NCI-H82 treated with DMSO at 0.1 percent for 48 hours (cell line): Measurements from ENCODE around the gene KSR1.
"Not testable (repeated sequence)": the region's sequence is repeated elsewhere in the genome, so short reads cannot be mapped to it uniquely, and the experiment has no call there.

ENCODE experiments used
- DNase-seq: peaks from one replicate; lab custom pipeline; 2025; ENCODE audit not compliant: unreplicated experiment; lab: John Stamatoyannopoulos, UW

KSR1 gene

GRCh38 chr17:27425991-27426390 is 30.3 kb upstream of the KSR1 start:
- no peak for DNase-seq

GRCh38 chr17:27426471-27426870 is 29.8 kb upstream of the KSR1 start:
- not testable (repeated sequence) for DNase-seq

- not testable (repeated sequence) for DNase-seq
Observed at GRCh38 chr17:27427166-27427862, 28.9 kb upstream of the KSR1 start.

DNA sequence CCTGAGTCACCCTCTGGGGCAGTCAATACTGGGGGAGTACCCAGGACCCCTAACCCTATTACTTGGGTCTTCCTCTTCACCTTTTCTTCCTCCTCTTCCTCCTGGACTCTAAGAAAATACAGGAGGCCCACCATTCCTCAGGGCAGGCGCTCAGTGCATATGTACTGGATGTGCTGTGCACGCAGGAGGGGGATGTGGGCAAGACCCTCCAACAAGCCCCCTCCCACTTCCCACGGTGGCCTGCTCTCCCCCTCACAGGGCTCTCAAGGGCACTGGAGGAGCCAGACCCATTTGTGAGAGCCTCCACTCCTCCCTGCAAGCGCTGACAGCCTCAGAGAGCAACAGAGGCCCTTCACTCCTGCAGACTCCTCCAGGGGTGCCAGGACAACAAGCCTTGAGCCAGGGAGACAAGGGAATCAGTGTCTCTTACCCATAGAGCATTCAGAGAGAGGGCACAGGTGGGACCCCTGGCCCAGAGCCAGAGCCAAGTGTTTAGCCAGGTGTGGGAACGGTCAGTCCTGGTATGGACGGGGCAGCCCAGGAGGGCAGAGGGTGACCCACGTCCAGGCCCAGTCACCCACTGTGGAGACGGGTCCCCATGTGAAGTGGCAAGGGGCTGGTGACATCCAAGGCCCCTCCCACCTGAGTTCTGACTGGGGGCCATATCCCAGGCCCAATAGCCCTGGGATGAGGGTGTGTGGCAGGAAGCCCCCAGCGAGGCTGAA is 27.3 kb upstream of the KSR1 start:
- no peak for DNase-seq

DNA sequence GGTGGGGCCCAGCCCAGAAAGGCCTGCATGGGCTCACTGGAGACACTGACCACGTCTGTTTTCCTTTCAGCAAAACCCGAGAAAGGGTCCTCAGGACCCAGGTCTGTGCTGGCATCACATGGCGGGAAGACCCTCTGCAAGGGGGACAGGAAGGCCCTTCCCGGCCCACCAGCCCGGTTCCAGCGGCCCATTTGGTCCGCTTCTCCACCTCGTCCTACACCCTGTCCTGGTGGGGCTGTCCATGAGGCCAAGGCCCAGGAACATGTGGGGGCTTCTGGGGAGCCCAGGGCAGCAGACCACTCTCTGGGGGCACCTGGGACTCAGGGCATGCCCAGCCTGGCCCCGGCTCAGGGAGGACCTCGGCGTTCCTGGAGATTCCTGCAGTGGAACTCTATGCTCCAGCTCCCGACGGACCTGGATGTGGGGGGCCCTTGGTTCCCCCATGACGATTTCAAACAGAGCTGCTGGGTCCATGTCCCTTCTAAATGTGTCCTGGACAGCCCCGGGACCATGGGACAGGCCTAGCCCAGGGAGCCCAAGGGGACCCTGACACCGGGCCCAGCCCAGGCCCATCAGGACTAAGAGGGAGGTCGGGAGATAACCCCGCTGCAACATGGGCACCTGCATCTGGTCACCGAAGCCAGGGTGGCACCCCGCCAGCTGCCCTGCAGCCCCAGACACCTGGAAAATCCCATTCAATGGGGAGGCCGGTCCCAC is 26.4 kb upstream of the KSR1 start:
- no peak for DNase-seq

GRCh38 chr17:27430383-27430840 is 25.8 kb upstream of the KSR1 start:
- DNase-seq = no peak

DNA sequence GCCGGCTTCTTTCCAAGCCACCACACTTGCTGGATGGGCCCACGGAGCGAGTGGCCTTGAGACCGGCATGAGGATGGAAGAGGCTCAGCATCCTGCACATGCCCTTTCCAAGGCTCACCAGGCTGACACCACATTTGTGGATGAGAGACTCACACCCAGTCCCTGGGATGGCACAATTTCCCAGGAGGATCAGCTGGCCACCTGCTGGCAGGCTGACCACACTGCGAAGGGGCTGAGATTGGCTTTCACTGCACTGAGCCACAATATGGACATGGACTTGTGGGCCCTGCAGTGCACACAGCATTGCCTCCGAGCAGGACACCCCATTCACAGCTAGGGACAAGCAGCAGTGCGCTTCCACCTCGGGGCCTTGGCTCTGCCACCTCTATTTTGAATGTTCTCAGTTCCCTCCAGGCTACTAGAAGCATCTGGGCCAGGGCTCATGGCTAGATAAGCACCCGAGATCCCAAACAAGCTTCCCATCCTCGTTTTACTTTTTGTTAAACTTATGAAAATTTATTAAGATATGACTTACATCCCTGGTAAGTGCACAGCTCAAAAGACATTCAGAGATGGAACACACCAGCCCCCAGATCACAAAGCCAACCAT is 25.3 kb upstream of the KSR1 start:
- DNase-seq = no peak

DNA sequence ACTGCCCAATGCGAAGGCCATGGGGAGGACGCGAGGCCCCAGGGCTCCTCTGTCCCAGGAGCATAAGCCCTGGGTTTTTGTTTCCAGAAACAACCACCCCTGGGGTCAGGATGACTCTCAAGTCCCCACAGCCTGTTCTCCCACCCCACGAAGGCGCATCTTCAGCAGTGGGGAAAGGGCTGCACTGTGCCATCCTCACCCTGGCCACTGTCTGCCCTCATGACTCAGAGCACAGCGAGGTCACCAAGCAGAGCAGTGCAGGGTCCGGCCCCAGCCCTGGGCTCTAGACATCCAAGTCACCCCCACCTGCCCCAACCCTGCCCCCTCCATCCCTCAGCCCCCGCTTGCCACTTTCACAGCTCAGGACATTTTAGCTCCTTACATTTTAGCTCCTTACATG is 22.7 kb upstream of the KSR1 start:
- DNase-seq = no peak

DNA sequence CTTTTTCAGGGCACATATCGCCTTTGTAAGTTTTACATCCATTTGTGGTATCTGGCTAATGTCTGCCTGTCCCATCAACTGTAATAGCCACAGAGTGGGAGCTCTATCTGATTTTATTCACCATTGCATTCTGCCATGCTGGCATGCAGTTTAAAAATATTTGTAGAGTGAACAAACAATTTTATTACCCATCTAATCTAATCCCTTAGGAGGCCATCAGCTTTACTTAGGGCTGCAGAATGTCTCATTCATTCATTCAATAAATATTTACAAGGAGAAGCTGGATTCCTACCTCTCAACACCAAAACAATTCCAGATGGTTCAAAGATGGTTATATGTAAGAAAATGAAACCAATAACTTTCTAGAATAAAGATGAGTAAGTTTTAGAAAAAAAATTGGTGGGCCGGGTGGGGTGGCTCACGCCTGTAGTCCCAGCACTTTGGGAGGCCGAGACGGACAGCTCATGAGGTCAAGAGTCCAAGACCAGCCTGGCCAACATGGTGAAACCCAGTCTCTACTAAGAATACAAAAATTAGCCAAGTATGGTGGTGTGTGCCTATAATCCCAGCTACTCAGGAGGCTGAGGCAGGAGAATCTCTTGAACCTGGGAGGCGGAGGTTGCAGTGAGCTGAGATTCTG is 20.7 kb upstream of the KSR1 start:
- DNase-seq = not testable (repeated sequence)

DNA sequence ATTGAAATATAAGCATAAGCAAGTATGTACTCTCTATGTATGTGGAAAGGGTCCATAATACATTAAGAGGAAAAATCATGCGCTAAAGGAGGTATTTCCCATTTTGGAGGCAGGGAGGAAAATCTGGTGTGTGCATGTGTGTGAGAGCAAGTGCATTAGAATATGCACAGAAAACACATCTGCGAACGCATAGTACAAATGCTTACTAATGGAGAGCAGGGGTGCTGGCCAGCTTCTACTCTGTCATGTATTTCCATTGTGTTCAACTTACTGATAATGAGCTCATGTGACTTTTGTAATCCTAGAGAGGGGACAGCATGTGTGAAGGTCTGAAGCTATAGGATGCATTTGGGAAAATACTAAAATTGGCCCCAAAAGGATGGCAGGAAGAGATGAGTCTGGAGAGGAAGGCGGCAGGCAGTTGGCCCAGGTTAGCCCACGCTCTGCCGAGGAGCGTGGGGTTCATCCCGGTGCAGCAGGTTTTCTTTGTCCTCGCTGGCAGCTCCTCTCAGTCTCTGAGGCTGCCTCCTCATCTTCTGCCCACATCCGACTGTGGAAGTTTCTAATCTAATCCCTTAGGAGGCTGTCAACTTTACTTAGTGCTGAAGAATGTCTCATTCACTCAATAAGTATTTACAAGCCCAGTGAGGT is 17.8 kb upstream of the KSR1 start:
- DNase-seq = no peak

DNA sequence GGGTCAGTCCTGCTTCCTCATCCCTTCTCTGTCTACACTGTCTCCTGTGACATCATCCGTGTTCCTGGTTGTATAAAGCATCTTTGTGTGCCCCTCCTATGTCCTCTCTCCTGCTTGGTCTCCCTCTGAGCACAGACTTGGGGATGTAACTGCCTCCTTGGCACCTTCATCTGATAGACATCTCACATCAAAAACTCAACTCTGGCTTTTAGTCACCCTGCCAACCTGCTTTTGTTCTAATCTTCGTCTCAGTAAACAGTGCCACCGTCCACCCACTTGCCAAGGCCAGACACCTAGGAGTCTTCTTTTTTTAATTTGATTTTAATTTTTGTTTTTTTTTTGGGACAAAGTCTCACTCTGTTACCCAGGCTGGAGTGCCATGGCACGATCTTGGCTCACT is 16.9 kb upstream of the KSR1 start:
- no peak for DNase-seq

GRCh38 chr17:27442702-27443101 is 13.5 kb upstream of the KSR1 start:
- no peak for DNase-seq

- DNase-seq = no peak
Observed at GRCh38 chr17:27443491-27443890, 12.8 kb upstream of the KSR1 start.

- no peak for DNase-seq
Observed at GRCh38 chr17:27445971-27446370, 10.3 kb upstream of the KSR1 start.

DNA sequence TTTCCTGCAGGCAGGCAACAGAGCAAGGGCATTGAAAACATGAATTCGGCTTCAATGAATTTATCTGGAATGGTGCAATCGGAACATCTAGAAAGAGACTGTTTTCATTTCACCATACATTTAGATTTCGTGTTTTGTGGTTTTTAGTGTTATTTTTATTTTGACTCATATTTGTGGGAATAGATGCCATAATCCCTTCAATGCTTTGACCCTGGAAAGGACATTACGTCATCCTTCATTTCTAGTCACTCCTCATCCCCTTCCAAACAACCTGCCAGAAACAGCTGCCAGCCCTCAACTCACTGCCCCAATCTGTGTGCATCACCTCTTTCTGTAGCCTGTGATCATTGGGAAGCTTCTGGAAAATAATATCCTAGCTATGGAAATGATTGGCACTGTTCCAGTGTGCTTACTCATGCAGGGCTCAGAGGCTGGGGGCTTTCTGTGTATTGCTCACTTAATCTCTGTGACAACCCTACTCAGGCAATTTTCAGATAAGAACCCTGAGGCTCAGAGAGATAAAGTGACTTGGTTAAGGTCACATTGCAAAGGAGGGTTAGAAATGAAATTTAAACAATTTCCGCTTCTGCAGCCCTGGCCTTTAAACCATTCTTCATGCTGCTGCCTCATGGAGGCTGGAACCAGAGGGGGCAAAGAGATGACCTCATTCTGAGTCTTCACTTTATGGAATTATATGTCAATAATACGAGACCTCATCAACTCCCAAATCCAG is 9.5 kb upstream of the KSR1 start:
- DNase-seq = no peak

GRCh38 chr17:27448534-27448933 is 7.7 kb upstream of the KSR1 start:
- not testable (repeated sequence) for DNase-seq

GRCh38 chr17:27449541-27449940 is 6.7 kb upstream of the KSR1 start:
- DNase-seq = no peak

DNA sequence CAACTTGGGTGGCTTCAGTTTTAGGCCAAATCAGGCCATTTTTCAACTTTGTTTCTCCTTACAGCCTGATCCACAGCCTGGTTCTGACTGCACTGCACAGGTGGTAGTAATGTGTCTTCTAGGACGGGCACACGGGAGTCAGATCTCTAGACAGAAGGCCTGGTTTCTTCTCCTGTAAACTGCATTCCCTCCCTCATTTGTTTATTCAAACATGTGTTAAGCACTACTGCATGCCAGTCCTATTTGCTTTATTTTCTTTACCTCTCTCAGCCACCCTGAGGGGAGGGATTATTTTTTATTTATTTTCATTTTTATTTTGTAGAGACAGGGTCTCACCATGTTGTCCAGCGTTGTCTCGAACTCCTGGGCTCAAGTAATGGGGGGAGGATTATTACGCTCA is 6.3 kb upstream of the KSR1 start:
- DNase-seq = no peak

GRCh38 chr17:27450416-27450815 is 5.8 kb upstream of the KSR1 start:
- no peak for DNase-seq

- no peak for DNase-seq
Observed at GRCh38 chr17:27451906-27452305, 4.3 kb upstream of the KSR1 start.
